Activated CD4-positive, alpha-beta T cell treated with anti-CD3 and anti-CD28 coated beads for 36 hours (primary cell): Measurements from ENCODE around the gene GAS2L3. TPM values are rescaled to one million over a fixed set of nuclear protein-coding genes. Genes with fewer than 3 reads are reported as not detected.
"Not testable (repeated sequence)": the region's sequence is repeated elsewhere in the genome, so short reads cannot be mapped to it uniquely, and the experiment has no call there.

Source experiments
- ATAC-seq: fragments of 200-7000 bp; cut with Tn5 transposase; one replicate; pipeline ENCODE4 v1.10.0; 2021; ENCODE audit warnings: mild to moderate bottlenecking, moderate library complexity
- CTCF ChIA-PET: fragments of 350-600 bp; sonication (Branson Sonifier 250); formaldehyde crosslinking; loops from one replicate; lab custom pipeline; 2021; ENCODE audit warnings: antibody characterized with exemption; lab: Charles Lee
- POLR2A ChIA-PET: fragments of 350-600 bp; sonication (Branson Sonifier 250); formaldehyde crosslinking; loops from one replicate; lab custom pipeline; 2021; ENCODE audit warnings: antibody characterized with exemption, inconsistent platforms; lab: Charles Lee
- DNase-seq: peaks from one replicate; pipeline ENCODE4 v3.0.0-alpha.2; 2020
- H3K27ac Mint-ChIP-seq: one replicate; pipeline ENCODE4 v1.8.0; 2021; ENCODE audit warnings: mixed read lengths
- H3K27me3 Mint-ChIP-seq: one replicate; pipeline ENCODE4 v1.8.0; 2021; ENCODE audit warnings: mixed read lengths
- H3K36me3 Mint-ChIP-seq: one replicate; pipeline ENCODE4 v1.8.0; 2021; ENCODE audit warnings: low read depth, mixed read lengths
- H3K4me1 Mint-ChIP-seq: one replicate; pipeline ENCODE4 v1.8.0; 2021; ENCODE audit warnings: mixed read lengths
- H3K4me3 Mint-ChIP-seq: one replicate; pipeline ENCODE4 v1.8.0; 2021; ENCODE audit warnings: mild to moderate bottlenecking, moderate library complexity, mixed read lengths
- H3K9me3 Mint-ChIP-seq: one replicate; pipeline ENCODE4 v1.8.0; 2021; ENCODE audit warnings: low read depth, mixed read lengths
- intact Hi-C, 2 experiments: fragments of 100-400 bp; cut with DNase I in 1 of 2; cut with micrococcal nuclease in 1 of 2; formaldehyde crosslinking; loops; one replicate each; pipeline versions ENCODE4 v1.14.2 to v1.15.1; 2022 to 2024; cut with DNase I, micrococcal nuclease
- total RNA-seq, 2 experiments: library from RNA; stranded (reverse); gene quantifications; one replicate each; pipeline ENCODE4 v1.2.3, GENCODE V29; 2021

GAS2L3 gene
- total RNA-seq, 2 experiments from 2014 or later: 2.6 to 3.9 TPM

- Mint-ChIP-seq H3K9me3 (no peaks in the 10 kb centered on the region), H3K4me3 (no peak overlapping the region), H3K4me1 (no peaks in the 10 kb centered on the region), H3K36me3 (no peaks in the 10 kb centered on the region), H3K27me3 (peaks cover 2% of the 10 kb centered on the region), H3K27ac (no peak overlapping the region)
- POLR2A ChIA-PET: no interaction called here
- intact Hi-C loops: loop anchor here (1.0 to 10.0 kb wide), 4 partner anchors 204 to 1512 kb away; no protein-coding TSS in a partner anchor
- CTCF ChIA-PET: interaction anchor here (0.7 to 2.6 kb wide), 6 partner anchors 15 to 320 kb away, joined by 3 to 11 read pairs (median 3); no protein-coding TSS in a partner anchor
- no peak for DNase-seq
- no peak for ATAC-seq
Observed at GRCh38 chr12:100554608-100555077, 18.8 kb upstream of the GAS2L3 start.

- Mint-ChIP-seq H3K27ac (no peak overlapping the region), H3K36me3 (no peaks in the 10 kb centered on the region), H3K27me3 (peaks cover 5% of the 10 kb centered on the region), H3K4me3 (no peak overlapping the region), H3K4me1 (no peaks in the 10 kb centered on the region), H3K9me3 (no peaks in the 10 kb centered on the region)
- ATAC-seq: no peak
- intact Hi-C loops: loop anchor here (2.0 to 10.0 kb wide), 3 partner anchors 205 to 1513 kb away; no protein-coding TSS in a partner anchor
- POLR2A ChIA-PET: no interaction called here
- CTCF ChIA-PET: interaction anchor here (1.2 to 1.4 kb wide), 2 partner anchors 14 to 151 kb away, joined by 3 read pairs; no protein-coding TSS in a partner anchor
- no peak for DNase-seq
Observed at GRCh38 chr12:100555722-100556121, 17.8 kb upstream of the GAS2L3 start.

GRCh38 chr12:100557357-100557756, 16.1 kb upstream of the GAS2L3 start:
- Mint-ChIP-seq H3K27me3 (peaks cover 7% of the 10 kb centered on the region), H3K4me1 (no peaks in the 10 kb centered on the region)

GRCh38 chr12:100559261-100559660, 14.2 kb upstream of the GAS2L3 start:
- H3K4me3 Mint-ChIP-seq, CTCF ChIA-PET, H3K4me1 Mint-ChIP-seq, H3K36me3 Mint-ChIP-seq, DNase-seq, H3K27ac Mint-ChIP-seq, POLR2A ChIA-PET, ATAC-seq, H3K9me3 Mint-ChIP-seq: not testable (repeated sequence)
- intact Hi-C loops: loop anchor here in 1 of 2 experiments (10.0 kb wide), 1 partner anchor 214 kb away; no protein-coding TSS in a partner anchor
- H3K27me3 Mint-ChIP-seq: peaks cover 12% of the 10 kb centered on the region

More at GRCh38 chr12:100557357-100557756, 16.1 kb upstream of the GAS2L3 start:
- ChIA-PET POLR2A (no interaction called here), CTCF (interaction anchor here (0.6 kb wide), 1 partner anchor 502 kb away, joined by 4 read pairs; no protein-coding TSS in a partner anchor)
- no peak for DNase-seq
- ATAC-seq: no peak
- H3K4me3 Mint-ChIP-seq: no peak overlapping the region
- H3K27ac Mint-ChIP-seq: no peak overlapping the region
- H3K9me3 Mint-ChIP-seq: no peaks in the 10 kb centered on the region
- intact Hi-C loops: loop anchor here in 1 of 2 experiments (10.0 kb wide), 1 partner anchor 213 kb away; no protein-coding TSS in a partner anchor
- H3K36me3 Mint-ChIP-seq: no peaks in the 10 kb centered on the region

- Mint-ChIP-seq H3K4me3 (no peak overlapping the region), H3K27ac (no peak overlapping the region), H3K36me3 (no peaks in the 10 kb centered on the region), H3K27me3 (peaks cover 24% of the 10 kb centered on the region), H3K9me3 (no peaks in the 10 kb centered on the region), H3K4me1 (peaks cover 5% of the 10 kb centered on the region)
- DNase-seq: no peak
- intact Hi-C loops: no loop called here
- CTCF ChIA-PET: no interaction called here
- ATAC-seq: no peak
- POLR2A ChIA-PET: no interaction called here
Observed at GRCh38 chr12:100564090-100564489, 9.4 kb upstream of the GAS2L3 start.

- Mint-ChIP-seq H3K27ac (no peak overlapping the region), H3K36me3 (no peaks in the 10 kb centered on the region), H3K9me3 (no peaks in the 10 kb centered on the region), H3K4me1 (peaks cover 5% of the 10 kb centered on the region), H3K4me3 (no peak overlapping the region), H3K27me3 (peaks cover 24% of the 10 kb centered on the region)
- CTCF ChIA-PET: no interaction called here
- POLR2A ChIA-PET: no interaction called here
- intact Hi-C loops: no loop called here
- ATAC-seq (no peak), DNase-seq (no peak)
Observed at GRCh38 chr12:100564905-100565467, 8.5 kb upstream of the GAS2L3 start.

- Mint-ChIP-seq H3K9me3 (no peaks in the 10 kb centered on the region), H3K27me3 (peaks cover 23% of the 10 kb centered on the region), H3K27ac (no peak overlapping the region), H3K4me1 (peaks cover 5% of the 10 kb centered on the region), H3K36me3 (no peaks in the 10 kb centered on the region), H3K4me3 (no peak overlapping the region)
- CTCF ChIA-PET: no interaction called here
- ATAC-seq: no peak
- intact Hi-C loops: no loop called here
- no peak for DNase-seq
- POLR2A ChIA-PET: no interaction called here
Observed at GRCh38 chr12:100565987-100566545, 7.4 kb upstream of the GAS2L3 start.

GRCh38 chr12:100566887-100567637, 6.4 kb upstream of the GAS2L3 start:
- intact Hi-C loops: no loop called here
- no peak overlapping the region for H3K4me3 Mint-ChIP-seq
- H3K9me3 Mint-ChIP-seq: no peaks in the 10 kb centered on the region

GRCh38 chr12:100567945-100568344, 5.5 kb upstream of the GAS2L3 start:
- Mint-ChIP-seq H3K4me3 (no peak overlapping the region), H3K27ac (no peak overlapping the region), H3K27me3 (peaks cover 30% of the 10 kb centered on the region), H3K9me3 (no peaks in the 10 kb centered on the region), H3K36me3 (no peaks in the 10 kb centered on the region), H3K4me1 (peaks cover 8% of the 10 kb centered on the region)
- CTCF ChIA-PET: interaction anchor here (0.7 kb wide), 1 partner anchor 1264 kb away, joined by 3 read pairs; no protein-coding TSS in a partner anchor
- DNase-seq (no peak), ATAC-seq (peak; percentile 26)
- POLR2A ChIA-PET: no interaction called here
- intact Hi-C loops: no loop called here

More at GRCh38 chr12:100566887-100567637, 6.4 kb upstream of the GAS2L3 start:
- ChIA-PET CTCF (no interaction called here), POLR2A (no interaction called here)
- Mint-ChIP-seq H3K27ac (no peak overlapping the region), H3K27me3 (peaks cover 29% of the 10 kb centered on the region), H3K4me1 (peaks cover 5% of the 10 kb centered on the region), H3K36me3 (no peaks in the 10 kb centered on the region)
- ATAC-seq: no peak
- no peak for DNase-seq

- ChIA-PET CTCF (no interaction called here), POLR2A (no interaction called here)
- no peaks in the 10 kb centered on the region for H3K9me3 Mint-ChIP-seq
- peaks cover 21% of the 10 kb centered on the region for H3K4me1 Mint-ChIP-seq
- peaks cover 36% of the 10 kb centered on the region for H3K27me3 Mint-ChIP-seq
- intact Hi-C loops: no loop called here
- no peak overlapping the region for H3K4me3 Mint-ChIP-seq
- no peak for ATAC-seq
- H3K36me3 Mint-ChIP-seq: no peaks in the 10 kb centered on the region
- H3K27ac Mint-ChIP-seq: no peak overlapping the region
- DNase-seq: no peak
Observed at GRCh38 chr12:100572184-100572583, 1.3 kb upstream of the GAS2L3 start.
